ENCODE results near the gene OR11H7.
"Not testable (repeated sequence)": the region's sequence is repeated elsewhere in the genome, so short reads cannot be mapped to it uniquely, and the experiment has no call there.

Gene OR11H7

GRCh38 chr14:20278414-20278813 is 49.6 kb downstream of the OR11H7 start:
- no peak for DNase-seq (ENCODE audit: low read depth)

DNA sequence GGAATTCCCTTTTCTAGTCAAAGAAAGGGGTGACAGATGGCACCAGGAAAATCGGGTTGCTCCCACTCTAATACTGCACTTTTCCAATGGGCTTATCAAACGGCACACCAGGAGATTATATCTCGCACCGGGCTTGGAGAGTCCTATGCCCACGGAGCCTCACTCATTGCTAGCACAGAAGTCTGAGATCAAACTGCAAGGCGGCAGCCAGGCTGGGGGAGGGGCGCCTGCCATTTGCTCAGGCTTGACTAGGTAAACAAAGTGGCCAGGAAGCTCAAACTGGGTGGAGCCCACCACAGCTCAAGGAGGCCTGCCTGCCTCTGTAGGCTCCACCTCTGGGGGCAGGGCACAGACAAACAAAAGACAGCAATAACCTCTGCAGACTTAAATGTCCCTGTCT is 51.5 kb downstream of the OR11H7 start:
- not testable (repeated sequence) for DNase-seq (ENCODE audit: low read depth)
